ENCODE measurements around the gene DBET. TPM values are rescaled to one million over a fixed set of nuclear protein-coding genes. Genes with fewer than 3 reads are reported as not detected.
"Not testable (repeated sequence)": the region's sequence is repeated elsewhere in the genome, so short reads cannot be mapped to it uniquely, and the experiment has no call there.

The DBET gene
- not detected for total RNA-seq
- long read RNA-seq: 0 reads

- intact Hi-C loops (cut with DNase I): not testable (repeated sequence)
Measured at GRCh38 chr4:190064342-190064741, at the start of gene DBET. TSS of gene DBET (plus strand) at chr4:190064502.

GRCh38 chr4:190014771-190015537, 49.3 kb upstream of the DBET start:
- no peak for ATAC-seq
- intact Hi-C loops (cut with DNase I): no loop called here
- DNase-seq (ENCODE audit: missing footprints): no peak

More at GRCh38 chr4:190064342-190064741, at the start of gene DBET:
- DNase-seq (ENCODE audit: missing footprints); ATAC-seq: not testable (repeated sequence)

GRCh38 chr4:190015538-190016368, 48.5 kb upstream of the DBET start:
- intact Hi-C loops (cut with DNase I): no loop called here
- no peak for DNase-seq (ENCODE audit: missing footprints)
- ATAC-seq: no peak

- ATAC-seq: no peak
- intact Hi-C loops (cut with DNase I): no loop called here
- DNase-seq (ENCODE audit: missing footprints): no peak
Measured at GRCh38 chr4:190016369-190017289, 47.7 kb upstream of the DBET start.

GRCh38 chr4:190017357-190018200, 46.7 kb upstream of the DBET start:
- intact Hi-C loops (cut with DNase I): no loop called here
- DNase-seq (ENCODE audit: missing footprints): no peak

GRCh38 chr4:190018201-190018920, 45.9 kb upstream of the DBET start:
- intact Hi-C loops (cut with DNase I): no loop called here
- ATAC-seq (no peak), DNase-seq (ENCODE audit: missing footprints) (no peak)

More at GRCh38 chr4:190017357-190018200, 46.7 kb upstream of the DBET start:
- ATAC-seq: no peak

- no peak for DNase-seq (ENCODE audit: missing footprints)
- ATAC-seq: no peak
- intact Hi-C loops (cut with DNase I): no loop called here
Measured at GRCh38 chr4:190019023-190019858, 45.1 kb upstream of the DBET start.

GRCh38 chr4:190019859-190020463, 44.3 kb upstream of the DBET start:
- ATAC-seq; intact Hi-C loops (cut with DNase I): not testable (repeated sequence)

GRCh38 chr4:190020790-190021717, 43.2 kb upstream of the DBET start:
- intact Hi-C loops (cut with DNase I): no loop called here
- ATAC-seq: no peak
- peak; percentile 69 for DNase-seq (ENCODE audit: missing footprints)

More at GRCh38 chr4:190019859-190020463, 44.3 kb upstream of the DBET start:
- DNase-seq (ENCODE audit: missing footprints): not testable (repeated sequence)

- intact Hi-C loops (cut with DNase I); DNase-seq (ENCODE audit: missing footprints); ATAC-seq: not testable (repeated sequence)
Measured at GRCh38 chr4:190021973-190022372, 42.3 kb upstream of the DBET start.

GRCh38 chr4:190022614-190023281, 41.6 kb upstream of the DBET start:
- DNase-seq (ENCODE audit: missing footprints); intact Hi-C loops (cut with DNase I): not testable (repeated sequence)
- ATAC-seq: peak; percentile 56

GRCh38 chr4:190027156-190027555, 37.1 kb upstream of the DBET start, which contains the start of gene FRG2:
TSS of gene FRG2 (minus strand) at chr4:190027256. CDS start at chr4:190027204, 52 bp downstream.
- ATAC-seq; DNase-seq (ENCODE audit: missing footprints); intact Hi-C loops (cut with DNase I): not testable (repeated sequence)

- intact Hi-C loops (cut with DNase I); DNase-seq (ENCODE audit: missing footprints); ATAC-seq: not testable (repeated sequence)
Measured at GRCh38 chr4:190031264-190031663, 33.0 kb upstream of the DBET start.

GRCh38 chr4:190037704-190038388, 26.5 kb upstream of the DBET start:
- ATAC-seq; intact Hi-C loops (cut with DNase I); DNase-seq (ENCODE audit: missing footprints): not testable (repeated sequence)
